GM19463 (cell line): ENCODE measurements around the gene RGN.
"Not testable (repeated sequence)": the region's sequence is repeated elsewhere in the genome, so short reads cannot be mapped to it uniquely, and the experiment has no call there.

ENCODE experiments used
- ATAC-seq: cut with Tn5 transposase; IDR thresholded peaks from one replicate; pipeline ENCODE4 v1.9.1; 2021; ENCODE audit warnings: mild to moderate bottlenecking, moderate library complexity; ENCODE audit not compliant: unreplicated experiment

Gene RGN

DNA sequence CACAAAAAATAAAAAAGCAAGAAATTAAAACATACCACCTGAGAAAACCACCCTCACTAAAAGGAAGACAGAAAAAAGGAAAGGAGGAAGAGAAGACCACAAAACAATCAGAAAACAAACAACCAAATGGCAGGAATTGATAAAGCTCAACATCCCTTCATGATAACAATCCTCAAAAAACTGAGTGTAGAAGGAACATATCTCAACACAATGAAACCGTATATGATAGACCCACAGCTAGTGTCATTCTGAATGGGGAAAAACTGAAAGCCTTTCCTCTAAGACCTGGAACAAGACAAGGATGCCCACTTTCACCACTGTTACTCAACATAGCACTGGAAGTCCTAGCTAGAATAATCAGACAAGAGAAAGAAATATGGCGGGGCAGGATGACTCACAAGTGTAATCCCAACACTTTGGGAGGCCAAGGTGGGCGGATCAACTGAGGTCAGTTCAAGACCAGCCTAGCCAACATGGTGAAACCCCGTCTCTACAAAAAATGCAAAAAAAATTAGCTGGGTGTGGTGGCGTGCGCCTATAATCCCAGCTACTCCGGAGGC lies 38.4 kb downstream of the RGN start:
- ATAC-seq: not testable (repeated sequence)

DNA sequence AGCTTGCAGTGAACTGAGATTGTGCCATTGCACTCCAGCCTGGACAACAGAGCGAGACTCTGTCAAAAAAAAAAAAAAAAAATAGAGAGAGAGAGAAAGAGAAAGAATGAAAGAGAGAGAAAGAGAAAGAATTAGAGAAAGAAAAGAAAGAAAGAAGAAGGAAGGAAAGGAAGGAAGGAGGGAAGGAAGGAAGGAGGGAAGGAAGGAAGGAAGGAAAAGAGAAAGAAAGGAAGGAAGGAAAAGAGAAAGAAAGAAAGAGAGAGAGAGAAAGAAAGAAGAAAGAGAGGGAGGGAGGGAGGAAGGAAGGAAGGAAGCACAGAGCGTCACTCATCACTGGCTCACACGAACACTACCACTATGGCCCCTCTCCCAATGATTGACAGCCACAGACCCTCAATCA lies 46.2 kb downstream of the RGN start:
- ATAC-seq: not testable (repeated sequence)

DNA sequence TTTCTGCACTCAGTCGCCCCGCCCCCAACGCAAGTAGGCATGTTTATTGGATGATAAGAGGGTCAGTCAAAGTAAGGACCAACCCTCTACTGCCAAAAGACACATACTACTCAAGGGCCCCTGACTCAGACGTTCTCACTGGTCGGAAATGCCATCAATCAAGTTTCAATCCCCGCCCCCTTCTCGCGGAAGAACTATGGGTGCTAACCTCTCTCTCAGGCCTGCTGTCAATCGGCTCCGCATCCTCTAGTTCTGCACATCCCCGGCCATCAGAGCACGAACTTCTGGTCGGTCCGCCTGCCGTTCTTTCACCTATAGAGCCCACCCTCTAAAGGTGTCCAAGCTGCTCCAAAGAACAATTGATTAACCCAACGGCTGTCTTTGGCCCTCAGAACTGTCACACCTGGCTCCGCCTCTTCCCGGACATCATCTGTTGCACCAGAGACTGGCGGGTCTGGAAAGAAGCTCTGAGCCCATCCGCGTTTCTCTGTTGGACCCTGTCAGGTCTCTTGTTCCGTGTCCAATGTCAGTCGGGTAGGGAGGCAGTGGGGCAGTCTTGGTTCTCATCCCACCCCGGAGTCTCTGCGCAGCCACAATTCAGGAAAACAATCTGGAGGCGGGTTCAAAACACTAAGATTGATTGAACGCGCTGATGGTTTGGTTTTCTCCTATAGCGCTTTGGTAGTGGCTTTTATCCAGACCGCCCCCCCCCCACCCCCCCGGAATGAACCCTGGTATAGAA lies 51.1 kb downstream of the RGN start:
- peak; percentile 99 for ATAC-seq

DNA sequence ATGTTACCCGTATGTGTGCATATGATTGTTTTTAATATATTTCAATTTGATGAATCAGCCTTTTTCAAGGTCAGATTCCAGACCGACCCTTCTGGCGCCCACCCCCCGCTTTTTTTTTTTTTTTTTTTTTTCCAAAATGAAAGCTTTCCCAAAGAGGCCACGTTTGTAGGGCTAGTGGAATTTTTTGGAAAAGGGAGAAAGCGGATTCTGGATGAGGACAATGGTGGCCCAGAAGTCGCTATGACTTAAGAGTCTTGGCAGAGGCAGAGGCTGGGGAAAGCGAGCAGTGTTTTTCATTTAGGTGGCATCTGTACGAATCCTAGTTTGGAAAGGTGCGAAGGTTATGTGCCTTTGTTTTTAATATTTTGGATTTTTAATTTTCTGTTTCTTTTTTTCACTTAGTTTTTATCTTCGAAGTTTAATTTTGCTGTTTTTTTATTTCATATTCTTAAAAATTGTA lies 51.7 kb downstream of the RGN start:
- no peak for ATAC-seq

DNA sequence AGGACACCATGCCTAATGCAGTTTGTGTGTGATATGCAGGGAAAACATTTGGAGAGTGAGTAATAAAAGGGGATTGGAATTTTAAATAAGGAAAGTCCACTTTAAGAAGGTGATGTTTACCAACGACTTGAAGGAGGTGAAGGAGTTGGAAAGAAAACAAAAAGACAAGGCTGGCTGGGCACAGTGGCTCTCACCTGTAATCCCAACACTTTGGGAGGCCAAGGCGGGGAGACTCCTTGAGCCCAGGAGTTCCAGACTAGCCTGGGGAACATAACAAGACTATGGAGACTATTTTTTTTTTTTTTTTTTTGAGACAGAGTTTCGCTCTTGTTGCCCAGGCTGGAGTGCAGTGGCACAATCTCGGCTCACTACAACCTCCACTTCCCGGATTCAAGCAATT lies 55.2 kb downstream of the RGN start:
- ATAC-seq: no peak

DNA sequence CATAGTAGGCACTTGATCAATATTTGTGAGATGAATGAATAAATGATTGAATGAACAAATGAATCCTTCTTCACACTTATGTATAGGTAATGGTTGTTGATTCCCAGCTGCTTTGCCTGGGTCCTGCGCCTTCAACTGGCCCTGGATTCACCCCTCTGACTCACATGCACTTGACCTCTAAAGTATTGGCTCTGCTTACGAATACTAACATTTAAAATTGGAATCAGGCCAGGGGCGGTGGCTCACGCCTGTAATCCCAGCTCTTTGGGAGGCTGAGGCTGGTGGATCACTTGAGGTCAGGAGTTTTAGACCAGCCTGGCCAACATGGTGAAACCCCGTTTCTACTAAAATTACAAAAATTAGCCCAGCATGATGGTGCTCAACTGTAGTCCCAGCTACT lies 57.4 kb downstream of the RGN start:
- not testable (repeated sequence) for ATAC-seq

DNA sequence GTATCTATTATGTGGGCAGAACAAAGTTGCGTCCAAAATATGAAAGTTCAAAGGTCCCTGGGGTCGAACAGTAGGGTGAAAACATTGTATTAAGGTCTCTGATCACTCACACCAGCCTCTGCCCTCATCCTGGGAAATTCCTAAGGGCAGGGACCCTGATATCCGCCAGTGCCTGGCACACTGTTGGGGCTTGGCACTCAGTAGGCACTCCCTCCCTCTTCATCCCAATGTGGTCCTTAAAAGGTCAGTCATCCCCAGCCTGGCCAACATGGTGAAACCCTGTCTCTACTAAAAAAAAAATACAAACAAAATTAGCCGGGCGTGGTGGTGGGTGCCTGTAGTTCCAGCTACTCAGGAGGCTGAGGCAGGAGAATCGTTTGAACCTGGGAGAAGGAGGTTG lies 59.9 kb downstream of the RGN start:
- ATAC-seq: no peak
